HG03175 (cell line): ENCODE measurements around the gene CROCC2.

Experiments used
- ATAC-seq: cut with Tn5 transposase; IDR thresholded peaks from one replicate; pipeline ENCODE4 v1.9.1; 2021; ENCODE audit warnings: mild to moderate bottlenecking, moderate library complexity; ENCODE audit not compliant: unreplicated experiment

CROCC2 gene

DNA sequence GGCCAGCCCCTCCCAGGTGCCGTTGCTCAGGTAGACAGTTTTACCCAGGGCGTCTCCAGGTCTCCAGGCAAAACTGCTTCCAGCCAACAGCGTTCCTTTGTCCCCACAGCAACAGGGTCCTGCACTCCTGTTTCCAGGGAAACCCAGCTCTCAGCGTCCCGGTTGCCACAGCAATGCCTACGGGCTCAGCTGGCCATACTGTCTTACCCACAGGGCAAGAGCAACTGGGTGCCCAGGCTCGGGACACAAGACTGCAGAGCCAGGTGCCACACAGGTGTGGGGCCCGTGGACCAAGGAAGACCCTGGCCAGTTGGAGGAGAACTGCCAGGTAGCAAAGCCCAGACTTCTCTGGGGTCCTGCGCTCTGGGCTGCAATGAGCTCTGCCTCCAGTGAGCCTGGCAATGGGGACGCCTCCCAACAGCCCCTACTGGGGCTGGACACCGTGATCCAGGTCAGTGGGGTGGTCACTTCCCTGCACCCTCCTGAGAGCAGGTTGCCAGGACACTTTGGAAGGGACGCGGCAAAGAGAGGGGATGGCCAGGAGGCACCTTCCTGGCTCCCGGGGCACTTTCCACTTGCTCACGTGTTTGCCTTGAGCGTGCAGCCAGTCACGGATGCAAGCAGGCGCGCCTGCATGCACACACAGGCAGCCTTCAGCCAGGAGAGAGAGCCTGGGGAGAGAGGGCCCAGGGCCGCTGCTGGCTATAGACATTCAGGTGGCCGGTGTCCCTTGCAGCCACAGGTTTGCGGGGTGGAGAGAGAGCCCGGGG lies at the start of gene CROCC2:
Gene CROCC2, plus strand, starts transcription at position 196 of the 770 bp plus-strand sequence. Its CDS starts 178 bp downstream, at position 374.
- ATAC-seq, result no peak

DNA sequence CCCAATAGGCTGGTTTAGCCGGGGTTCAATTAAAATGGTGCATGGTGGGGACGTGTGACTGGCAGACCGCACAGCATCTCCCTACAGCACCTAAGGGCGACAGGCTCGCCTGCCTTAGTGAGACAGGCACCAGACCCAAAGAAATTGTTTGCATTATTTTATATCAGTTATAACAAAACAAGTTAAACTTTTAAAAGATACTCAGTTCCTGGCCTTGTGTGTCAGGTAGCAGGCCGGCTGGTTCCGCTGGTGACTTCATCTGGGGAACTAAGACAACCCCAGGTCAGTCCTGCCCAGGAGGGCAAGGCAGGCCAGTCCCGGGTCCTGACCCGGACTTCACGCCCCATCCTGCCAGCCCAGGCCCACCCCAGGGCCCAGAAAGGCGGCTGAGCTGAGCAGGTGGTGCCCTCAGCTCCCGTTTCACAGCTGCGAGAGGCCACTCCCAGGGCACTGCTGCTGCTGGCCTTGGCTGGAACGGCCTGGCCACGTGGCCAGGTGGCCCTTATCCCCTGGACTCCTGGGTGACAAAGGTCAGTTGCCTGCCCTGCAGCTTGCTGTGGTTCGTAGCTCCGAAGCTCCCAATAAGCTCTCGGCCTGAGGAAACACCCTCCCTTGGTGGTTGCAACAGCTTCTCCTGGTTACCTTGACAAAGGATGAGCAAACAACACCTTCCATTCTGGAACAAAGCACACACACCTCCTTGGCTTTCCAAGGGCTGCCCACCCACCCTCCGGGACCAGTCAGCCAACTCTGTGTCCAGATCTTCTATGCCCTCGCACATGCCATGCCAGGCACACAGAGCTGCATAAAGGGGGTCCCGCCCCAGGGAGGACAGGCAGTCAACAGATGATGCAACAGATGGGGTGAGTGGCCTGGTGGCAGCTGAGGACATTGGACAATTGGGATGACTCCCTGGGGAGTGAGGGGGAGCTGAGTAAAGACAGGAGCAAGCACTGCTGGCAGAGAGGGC lies 48.8 kb upstream of the CROCC2 start:
- ATAC-seq, result no peak

DNA sequence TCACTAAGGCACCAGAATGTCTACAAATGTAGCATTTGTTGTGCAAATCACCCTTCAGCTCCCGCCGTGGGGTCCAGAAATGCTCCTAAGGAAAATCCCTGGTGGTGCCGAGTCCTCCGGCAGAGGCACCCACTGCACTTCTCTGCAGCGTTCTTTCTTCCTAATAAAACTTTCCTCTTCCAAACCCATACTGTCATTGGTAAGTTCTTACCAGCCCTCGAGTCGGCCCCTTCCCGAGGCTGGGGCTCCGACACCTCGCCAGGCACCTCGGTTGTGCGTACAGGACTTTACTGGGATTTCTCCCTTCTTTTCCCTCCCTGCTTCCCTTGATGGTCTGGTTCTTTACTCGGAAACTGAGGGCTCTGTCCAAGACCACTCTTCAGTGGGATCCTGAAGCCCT lies 47.8 kb upstream of the CROCC2 start:
- no peak for ATAC-seq

DNA sequence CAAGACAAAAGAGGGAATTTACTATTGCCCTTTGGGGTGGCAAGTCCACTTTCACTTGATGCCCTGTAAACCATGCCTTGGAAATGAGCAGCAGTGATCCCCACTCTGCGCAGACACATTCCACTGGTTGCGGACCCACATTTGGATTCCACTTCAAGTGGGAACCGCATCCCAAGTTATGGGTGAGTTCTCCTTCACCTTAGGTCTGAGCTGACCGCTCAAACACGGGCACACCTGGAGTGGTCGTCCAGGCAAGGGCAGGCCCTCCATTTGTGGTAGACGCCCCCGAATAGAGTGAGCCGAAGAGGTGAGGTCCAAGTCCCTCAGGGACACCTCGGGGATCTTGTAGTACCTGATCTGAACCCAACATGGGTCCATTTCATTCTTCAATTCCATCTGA lies 47.3 kb upstream of the CROCC2 start:
- ATAC-seq, result no peak

DNA sequence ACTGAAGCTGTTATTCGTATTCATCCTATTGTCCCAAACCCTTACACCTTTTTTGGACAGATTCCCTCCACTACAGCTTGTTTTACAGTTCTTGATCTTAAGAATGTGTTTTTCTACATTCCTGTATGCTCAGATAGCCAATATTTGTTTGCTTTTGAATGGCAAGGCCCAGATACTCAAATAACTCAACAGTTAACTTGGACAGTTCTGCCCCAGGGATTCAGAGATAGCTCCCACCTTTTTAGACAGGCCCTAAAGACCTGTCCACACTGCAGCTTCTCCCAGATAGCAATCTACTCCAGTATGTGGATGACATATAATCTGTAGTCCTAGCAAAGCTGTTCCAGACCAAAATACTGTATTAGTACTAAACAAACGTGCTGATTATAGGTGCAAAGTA lies 44.6 kb upstream of the CROCC2 start:
- ATAC-seq, result no peak

DNA sequence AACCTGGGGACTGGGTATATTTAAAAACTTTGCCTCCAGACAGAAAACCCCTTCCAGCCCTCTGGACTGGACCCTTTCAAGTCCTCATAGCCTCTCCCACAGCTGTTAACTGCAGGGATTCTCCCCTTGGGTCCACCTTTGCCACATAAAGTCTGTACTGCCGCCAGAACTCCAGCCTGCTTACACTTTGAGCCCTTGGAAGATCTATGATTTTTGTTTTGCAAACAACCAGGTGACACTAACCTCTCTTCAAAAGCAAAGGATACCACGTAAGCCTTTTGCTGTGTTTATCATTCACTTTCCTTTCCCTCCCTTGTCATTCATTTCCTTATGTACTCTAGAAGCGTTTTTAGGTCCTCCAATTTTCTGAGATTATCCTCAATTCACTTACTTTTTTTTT lies 41.7 kb upstream of the CROCC2 start:
- no peak for ATAC-seq

DNA sequence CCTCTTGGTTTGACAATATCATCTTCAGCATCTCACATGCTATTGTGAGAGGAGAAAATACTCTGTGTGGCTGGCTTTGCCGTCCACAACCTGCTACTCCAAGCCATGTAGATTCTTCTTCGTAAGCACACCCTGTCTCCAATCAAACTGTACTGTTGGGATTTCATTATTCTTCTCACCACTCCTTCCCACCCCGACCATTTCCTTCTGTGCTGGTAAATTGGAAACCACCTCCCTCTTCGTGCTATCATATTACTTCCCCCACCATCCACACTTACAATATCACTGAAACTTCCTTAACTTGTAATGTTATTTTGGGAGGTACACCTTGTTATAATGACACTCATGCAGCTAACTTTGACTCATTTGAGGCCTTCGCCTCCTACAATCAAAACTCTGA lies 40.7 kb upstream of the CROCC2 start:
- ATAC-seq, result no peak

GRCh38 chr2:240868286-240869108 lies 37.6 kb upstream of the CROCC2 start, which contains the start of gene AGXT:
Gene AGXT, plus strand, starts transcription at chr2:240868824. Its CDS starts 42 bp downstream, at chr2:240868866.
- no peak for ATAC-seq

GRCh38 chr2:240869109-240869955 lies 36.8 kb upstream of the CROCC2 start:
- no peak for ATAC-seq

- ATAC-seq, result no peak
Observed at GRCh38 chr2:240869956-240870875, 35.9 kb upstream of the CROCC2 start.

GRCh38 chr2:240871071-240871958 lies 34.8 kb upstream of the CROCC2 start:
- ATAC-seq, result no peak

DNA sequence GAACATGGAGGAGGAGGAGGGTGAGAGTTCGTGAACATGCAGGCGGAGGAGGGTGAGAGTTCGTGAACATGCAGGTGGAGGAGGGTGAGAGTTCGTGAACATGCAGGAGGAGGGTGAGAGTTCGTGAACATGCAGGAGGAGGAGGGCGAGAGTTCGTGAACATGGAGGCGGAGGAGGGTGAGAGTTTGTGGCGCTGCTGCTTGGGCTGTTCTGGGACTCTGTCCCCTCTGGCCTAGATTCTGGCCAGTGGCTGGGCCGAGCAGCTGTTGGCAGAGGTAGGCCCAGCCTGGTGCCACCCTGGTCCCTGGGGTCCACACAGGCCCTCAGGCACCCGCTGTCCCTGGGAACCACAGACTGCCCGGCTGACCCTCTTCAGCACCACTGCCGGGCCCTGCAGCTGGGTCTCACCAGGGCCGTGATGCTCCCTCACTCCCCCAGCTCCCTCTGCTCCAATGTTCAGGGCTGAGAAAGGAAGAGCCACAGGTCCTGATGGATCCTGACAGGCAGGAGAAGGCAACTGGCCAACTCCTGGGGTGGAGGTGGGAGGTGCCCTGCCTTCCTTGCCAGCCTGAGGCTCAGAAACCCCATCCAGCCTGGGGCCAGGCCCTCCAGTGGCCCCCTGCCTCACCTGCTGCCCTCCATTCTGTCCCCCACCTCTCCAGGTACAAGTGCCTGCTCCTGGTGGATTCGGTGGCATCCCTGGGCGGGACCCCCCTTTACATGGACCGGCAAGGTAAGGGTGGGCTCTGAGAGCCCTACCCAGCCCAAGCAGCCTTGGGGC lies 33.6 kb upstream of the CROCC2 start:
- ATAC-seq, result no peak

GRCh38 chr2:240873098-240873788 lies 32.9 kb upstream of the CROCC2 start:
- no peak for ATAC-seq

- ATAC-seq, result no peak
Observed at GRCh38 chr2:240873805-240874714, 32.1 kb upstream of the CROCC2 start.

- no peak for ATAC-seq
Observed at GRCh38 chr2:240874715-240875227, 31.4 kb upstream of the CROCC2 start.
